ENCODE measurements around the gene DPH6.

DNA sequence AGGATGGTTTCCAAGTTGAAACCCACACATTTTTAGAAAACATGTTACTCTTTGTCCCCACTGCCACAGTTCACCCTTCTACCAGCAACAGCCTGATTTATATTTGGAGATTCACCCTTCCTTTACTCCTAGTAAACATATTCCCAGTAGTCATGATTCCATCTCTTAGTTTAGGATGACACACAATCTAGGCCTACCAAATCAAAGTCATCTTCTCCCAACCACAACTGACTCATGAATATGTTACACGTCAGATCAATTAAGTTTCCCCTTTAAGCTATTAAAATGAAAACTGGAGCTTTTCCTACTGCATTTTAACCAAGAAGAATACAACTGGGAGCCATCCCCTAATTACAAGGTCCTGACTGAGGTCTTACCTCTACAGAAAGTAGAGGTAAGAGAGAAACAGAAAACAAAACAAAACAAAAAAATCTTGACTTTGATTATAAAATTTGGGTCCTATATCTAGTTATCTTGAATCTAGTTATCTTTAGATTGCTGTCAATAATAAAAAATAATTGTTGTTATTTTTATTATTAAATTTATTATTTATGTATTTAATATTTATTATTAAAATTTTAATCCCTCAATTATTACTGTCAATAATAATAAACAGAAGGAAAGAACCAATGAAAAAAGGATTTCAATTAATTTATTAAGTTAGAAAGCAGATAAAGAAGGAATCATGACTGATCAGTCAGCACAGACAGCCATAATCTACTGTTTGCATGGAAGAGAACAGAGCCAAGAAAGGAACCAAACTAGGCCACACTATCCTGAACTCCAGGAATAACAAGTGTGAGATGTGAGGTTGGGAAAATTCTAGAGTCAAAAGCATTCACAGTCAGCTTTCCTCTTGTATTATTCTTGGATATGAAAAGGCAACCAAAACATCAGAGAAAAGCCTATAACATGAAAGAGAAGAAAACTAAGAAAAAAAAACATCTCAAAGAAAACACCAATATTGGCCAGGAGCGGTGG lies 12.5 kb downstream of the DPH6 start:
- TF ChIP-seq, protein P1, sequence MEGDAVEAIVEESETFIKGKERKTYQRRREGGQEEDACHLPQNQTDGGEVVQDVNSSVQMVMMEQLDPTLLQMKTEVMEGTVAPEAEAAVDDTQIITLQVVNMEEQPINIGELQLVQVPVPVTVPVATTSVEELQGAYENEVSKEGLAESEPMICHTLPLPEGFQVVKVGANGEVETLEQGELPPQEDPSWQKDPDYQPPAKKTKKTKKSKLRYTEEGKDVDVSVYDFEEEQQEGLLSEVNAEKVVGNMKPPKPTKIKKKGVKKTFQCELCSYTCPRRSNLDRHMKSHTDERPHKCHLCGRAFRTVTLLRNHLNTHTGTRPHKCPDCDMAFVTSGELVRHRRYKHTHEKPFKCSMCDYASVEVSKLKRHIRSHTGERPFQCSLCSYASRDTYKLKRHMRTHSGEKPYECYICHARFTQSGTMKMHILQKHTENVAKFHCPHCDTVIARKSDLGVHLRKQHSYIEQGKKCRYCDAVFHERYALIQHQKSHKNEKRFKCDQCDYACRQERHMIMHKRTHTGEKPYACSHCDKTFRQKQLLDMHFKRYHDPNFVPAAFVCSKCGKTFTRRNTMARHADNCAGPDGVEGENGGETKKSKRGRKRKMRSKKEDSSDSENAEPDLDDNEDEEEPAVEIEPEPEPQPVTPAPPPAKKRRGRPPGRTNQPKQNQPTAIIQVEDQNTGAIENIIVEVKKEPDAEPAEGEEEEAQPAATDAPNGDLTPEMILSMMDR (IDR thresholded peaks at IDR 0.05; ENCODE audit: low read depth, low read length, missing input control): no peak
- no peak for TF ChIP-seq YY1 (IDR thresholded peaks at IDR 0.05)
